HepG2 (cell line): ENCODE data around the gene PLD2. TPM values are rescaled to one million over a fixed set of nuclear protein-coding genes. Genes with fewer than 3 reads are reported as not detected.

ENCODE experiments used
- CCDC6 ChIP-seq: sonication (generic); formaldehyde crosslinking; IDR thresholded peaks from 2 replicates; pipeline ENCODE4 v1.8.1; 2022; ENCODE audit warnings: mild to moderate bottlenecking, missing genetic modification reagents, moderate library complexity
- CHD4 ChIP-seq: fragments of 200-600 bp; sonication (generic); IDR thresholded peaks from 2 replicates; pipeline ENCODE4 v1.7.0; 2017; ENCODE audit warnings: mild to moderate bottlenecking, low read length, borderline replicate concordance
- ETV5 ChIP-seq: IDR thresholded peaks from 2 replicates; pipeline ENCODE4 v1.6.1; 2018; ENCODE audit warnings: missing biosample characterization, missing genetic modification reagents, inconsistent platforms, borderline replicate concordance
- FOSL2 ChIP-seq: sonication (generic); formaldehyde crosslinking; IDR thresholded peaks from 2 replicates; pipeline ENCODE4 v1.4.0; 2020; ENCODE audit warnings: missing genetic modification reagents
- FOXK2 ChIP-seq: fragments of 450-650 bp; IDR thresholded peaks from 2 replicates; pipeline ENCODE4 v1.6.1; 2016
- GABPA ChIP-seq, 2 experiments: IDR thresholded peaks; 2 replicates each; pipeline ENCODE4 v1.6.1; 2011 to 2016; ENCODE audit warnings: low read depth in 2 of 2, low read length in 1 of 2, missing biosample characterization in 1 of 2, missing genetic modification characterization in 1 of 2
- HMGA1 ChIP-seq: sonication (generic); formaldehyde crosslinking; conservative IDR thresholded peaks from 2 replicates; pipeline ENCODE4 v1.4.0; 2020; ENCODE audit warnings: missing genetic modification reagents
- HOXA9 ChIP-seq: sonication (generic); formaldehyde crosslinking; IDR thresholded peaks from 2 replicates; pipeline ENCODE4 v1.8.1; 2022; ENCODE audit warnings: missing genetic modification reagents, mild to moderate bottlenecking, moderate library complexity, borderline replicate concordance
- IRX3 ChIP-seq: sonication (generic); formaldehyde crosslinking; IDR thresholded peaks from 2 replicates; pipeline ENCODE4 v1.8.1; 2023; ENCODE audit warnings: mild to moderate bottlenecking, low read depth, missing genetic modification reagents, borderline replicate concordance
- MXI1 ChIP-seq: IDR thresholded peaks from 3 replicates; pipeline ENCODE4 v1.6.1; 2012; ENCODE audit warnings: low read depth, low read length, inconsistent platforms, borderline replicate concordance
- POGZ ChIP-seq: sonication (generic); formaldehyde crosslinking; IDR thresholded peaks from 2 replicates; pipeline ENCODE4 v1.4.0; 2020; ENCODE audit warnings: mild to moderate bottlenecking, missing genetic modification reagents
- SALL2 ChIP-seq: sonication (generic); formaldehyde crosslinking; IDR thresholded peaks from 2 replicates; pipeline ENCODE4 v1.8.1; 2023; ENCODE audit warnings: mild to moderate bottlenecking, missing genetic modification reagents, inconsistent platforms
- TCF7 ChIP-seq: sonication (generic); IDR thresholded peaks from 2 replicates; pipeline ENCODE4 v1.6.1; 2016; ENCODE audit warnings: antibody characterized with exemption, low read depth
- ZBTB7A ChIP-seq: sonication (generic); formaldehyde crosslinking; IDR thresholded peaks from 2 replicates; pipeline ENCODE4 v1.8.0; 2022; ENCODE audit warnings: mild to moderate bottlenecking, missing genetic modification reagents
- ZNF143 ChIP-seq: sonication (generic); formaldehyde crosslinking; IDR thresholded peaks from 2 replicates; pipeline ENCODE4 v1.4.0; 2020; ENCODE audit warnings: missing genetic modification reagents
- ZNF281 ChIP-seq: sonication (generic); formaldehyde crosslinking; IDR thresholded peaks from 2 replicates; pipeline ENCODE4 v1.4.0; 2020; ENCODE audit warnings: missing genetic modification reagents, borderline replicate concordance
- ZNF460 ChIP-seq: sonication (generic); formaldehyde crosslinking; IDR thresholded peaks from 2 replicates; pipeline ENCODE4 v1.5.1; 2020; ENCODE audit warnings: missing genetic modification reagents, mild to moderate bottlenecking, borderline replicate concordance
- ZNF879 ChIP-seq: sonication (generic); formaldehyde crosslinking; IDR thresholded peaks from 2 replicates; pipeline ENCODE4 v1.8.1; 2023; ENCODE audit warnings: missing genetic modification reagents
- ZSCAN21 ChIP-seq: sonication (generic); formaldehyde crosslinking; IDR thresholded peaks from 2 replicates; pipeline ENCODE4 v1.8.0; 2022; ENCODE audit warnings: mild to moderate bottlenecking, missing genetic modification reagents, moderate library complexity, borderline replicate concordance
- polyA plus RNA-seq, 8 experiments: library from polyadenylated mRNA; depleted of rRNA in 3 of 8; stranded (reverse) in 7 of 8; unstranded in 1 of 8; fragments of >200 nt; fragmentation: Illumina TruSeq in 4 of 8; extraction: Trizol in 4 of 8; gene quantifications; 2 replicates each; pipeline versions ENCODE4 v1.2.1 to v1.2.3, GENCODE V29; 2011 to 2016; ENCODE audit warnings: low read depth in 4 of 8, missing spikeins in 1 of 8, mixed read lengths in 1 of 8; ENCODE audit not compliant: insufficient read depth in 1 of 8
- total RNA-seq, 5 experiments: library from RNA; depleted of rRNA; stranded (reverse); fragments of >200 nt; fragmentation: Illumina TruSeq; extraction: Trizol; gene quantifications; 2 replicates each; pipeline ENCODE4 v1.2.3, GENCODE V29; 2016; ENCODE audit warnings: low read depth in 1 of 5
- TF ChIP-seq, protein P1 (sequence below): sonication (generic); formaldehyde crosslinking; conservative IDR thresholded peaks from 2 replicates; pipeline ENCODE4 v1.8.0; 2022; ENCODE audit warnings: mild to moderate bottlenecking, moderate library complexity, missing genetic modification reagents
- TF ChIP-seq, protein P2 (sequence below): sonication (generic); formaldehyde crosslinking; IDR thresholded peaks from 2 replicates; pipeline ENCODE4 v1.8.0; 2022; ENCODE audit warnings: mild to moderate bottlenecking, missing genetic modification reagents
- TF ChIP-seq, protein P3 (sequence below): fragments of 450-650 bp; IDR thresholded peaks from 2 replicates; pipeline ENCODE4 v1.6.1; 2017

PLD2 gene
- total and polyA plus RNA-seq, 2 of the 13 experiments (the other 11 are each of a cell fraction or from before 2014, with no cell fraction given), result 13.4 to 29.7 TPM

DNA sequence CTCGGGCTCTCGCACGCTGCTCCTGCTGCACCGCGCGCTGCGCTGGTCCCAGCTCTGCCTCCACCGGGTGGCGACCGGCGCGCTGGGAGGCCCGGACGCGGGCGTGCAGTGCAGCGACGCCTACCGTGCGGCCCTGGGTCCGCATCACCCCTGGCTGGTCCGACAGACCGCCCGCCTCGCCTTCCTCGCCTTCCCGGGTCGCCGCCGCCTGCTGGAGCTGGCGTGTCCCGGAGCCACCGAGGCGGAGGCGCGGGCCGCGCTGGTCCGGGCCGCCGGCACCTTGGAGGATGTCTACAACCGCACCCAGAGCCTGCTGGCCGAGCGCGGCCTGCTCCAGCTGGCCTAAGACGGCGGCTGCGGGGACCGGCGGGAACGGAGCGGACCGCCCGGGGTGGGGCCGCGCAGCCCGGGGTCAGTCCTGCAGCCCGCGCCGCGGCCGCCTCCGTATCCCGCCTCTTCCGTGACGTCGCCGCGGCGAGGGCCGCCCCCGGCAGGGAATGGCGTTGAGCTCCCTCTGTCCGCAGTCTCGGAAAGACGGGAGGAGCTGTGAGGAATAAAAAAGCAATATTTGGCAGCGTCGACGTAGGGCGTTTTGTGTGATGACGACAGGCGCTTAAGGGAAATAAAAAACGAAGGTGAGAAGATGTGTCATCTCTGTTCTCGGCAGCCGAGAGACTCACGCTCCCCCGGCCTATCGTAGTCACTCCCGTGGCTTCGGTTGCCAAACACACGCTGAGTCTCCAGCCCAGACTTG is 16.8 kb upstream of the PLD2 start (continued):
- TF ChIP-seq CHD4 (no peak), MXI1 (peak; percentile 59; the same call in 1 of the 3 replicates), POGZ (CRISPR knock-in tag) (0 out of 2 replicates have a peak, but pooled peaks have one; percentile 10), IRX3 (CRISPR knock-in tag) (peak; percentile 66; the same call in 1 of the 2 replicates), ZNF879 (CRISPR knock-in tag) (0 out of 2 replicates have a peak, but pooled peaks have one; percentile 62), ETV5 (peak; percentile 91), ZSCAN21 (CRISPR knock-in tag) (peak; percentile 90), FOSL2 (CRISPR knock-in tag) (0 out of 2 replicates have a peak, but pooled peaks have one; percentile 11), GABPA (IDR thresholded peaks at IDR 0.05; ENCODE audit: low read depth, low read length) (peak; percentile 32), GABPA (CRISPR knock-in tag; IDR thresholded peaks at IDR 0.05; ENCODE audit: low read depth) (no peak), HOXA9 (CRISPR knock-in tag) (peak; percentile 94; the same call in 1 of the 2 replicates), TCF7 (no peak), SALL2 (CRISPR knock-in tag) (peak; percentile 89), HMGA1 (CRISPR knock-in tag) (no peak), CCDC6 (CRISPR knock-in tag) (peak; percentile 94), FOXK2 (no peak), ZBTB7A (CRISPR knock-in tag) (peak; percentile 48; the same call in 1 of the 2 replicates), ZNF281 (CRISPR knock-in tag) (no peak; the same call in 1 of the 2 replicates), ZNF143 (CRISPR knock-in tag) (peak; percentile 46), ZNF460 (peak; percentile 78)
- TF ChIP-seq, protein P1, sequence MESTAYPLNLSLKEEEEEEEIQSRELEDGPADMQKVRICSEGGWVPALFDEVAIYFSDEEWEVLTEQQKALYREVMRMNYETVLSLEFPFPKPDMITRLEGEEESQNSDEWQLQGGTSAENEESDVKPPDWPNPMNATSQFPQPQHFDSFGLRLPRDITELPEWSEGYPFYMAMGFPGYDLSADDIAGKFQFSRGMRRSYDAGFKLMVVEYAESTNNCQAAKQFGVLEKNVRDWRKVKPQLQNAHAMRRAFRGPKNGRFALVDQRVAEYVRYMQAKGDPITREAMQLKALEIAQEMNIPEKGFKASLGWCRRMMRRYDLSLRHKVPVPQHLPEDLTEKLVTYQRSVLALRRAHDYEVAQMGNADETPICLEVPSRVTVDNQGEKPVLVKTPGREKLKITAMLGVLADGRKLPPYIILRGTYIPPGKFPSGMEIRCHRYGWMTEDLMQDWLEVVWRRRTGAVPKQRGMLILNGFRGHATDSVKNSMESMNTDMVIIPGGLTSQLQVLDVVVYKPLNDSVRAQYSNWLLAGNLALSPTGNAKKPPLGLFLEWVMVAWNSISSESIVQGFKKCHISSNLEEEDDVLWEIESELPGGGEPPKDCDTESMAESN (CRISPR knock-in tag), result peak; percentile 87
- TF ChIP-seq, protein P2, sequence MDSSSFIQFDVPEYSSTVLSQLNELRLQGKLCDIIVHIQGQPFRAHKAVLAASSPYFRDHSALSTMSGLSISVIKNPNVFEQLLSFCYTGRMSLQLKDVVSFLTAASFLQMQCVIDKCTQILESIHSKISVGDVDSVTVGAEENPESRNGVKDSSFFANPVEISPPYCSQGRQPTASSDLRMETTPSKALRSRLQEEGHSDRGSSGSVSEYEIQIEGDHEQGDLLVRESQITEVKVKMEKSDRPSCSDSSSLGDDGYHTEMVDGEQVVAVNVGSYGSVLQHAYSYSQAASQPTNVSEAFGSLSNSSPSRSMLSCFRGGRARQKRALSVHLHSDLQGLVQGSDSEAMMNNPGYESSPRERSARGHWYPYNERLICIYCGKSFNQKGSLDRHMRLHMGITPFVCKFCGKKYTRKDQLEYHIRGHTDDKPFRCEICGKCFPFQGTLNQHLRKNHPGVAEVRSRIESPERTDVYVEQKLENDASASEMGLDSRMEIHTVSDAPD, result peak; percentile 19; the same call in 1 of the 2 replicates
- TF ChIP-seq, protein P3, sequence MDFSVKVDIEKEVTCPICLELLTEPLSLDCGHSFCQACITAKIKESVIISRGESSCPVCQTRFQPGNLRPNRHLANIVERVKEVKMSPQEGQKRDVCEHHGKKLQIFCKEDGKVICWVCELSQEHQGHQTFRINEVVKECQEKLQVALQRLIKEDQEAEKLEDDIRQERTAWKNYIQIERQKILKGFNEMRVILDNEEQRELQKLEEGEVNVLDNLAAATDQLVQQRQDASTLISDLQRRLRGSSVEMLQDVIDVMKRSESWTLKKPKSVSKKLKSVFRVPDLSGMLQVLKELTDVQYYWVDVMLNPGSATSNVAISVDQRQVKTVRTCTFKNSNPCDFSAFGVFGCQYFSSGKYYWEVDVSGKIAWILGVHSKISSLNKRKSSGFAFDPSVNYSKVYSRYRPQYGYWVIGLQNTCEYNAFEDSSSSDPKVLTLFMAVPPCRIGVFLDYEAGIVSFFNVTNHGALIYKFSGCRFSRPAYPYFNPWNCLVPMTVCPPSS, result no peak
